HepG2 (cell line): ENCODE data around the gene NFIC. TPM values are rescaled to one million over a fixed set of nuclear protein-coding genes. Genes with fewer than 3 reads are reported as not detected.

ENCODE experiments used
- AGO1 ChIP-seq: fragments of 200-400 bp; formaldehyde crosslinking; IDR thresholded peaks from 2 replicates; pipeline ENCODE4 v1.6.1; 2017; ENCODE audit warnings: mild to moderate bottlenecking, low read depth, low read length, moderate library complexity; ENCODE audit not compliant: poor library complexity, severe bottlenecking
- ARNT2 ChIP-seq: sonication (generic); formaldehyde crosslinking; IDR thresholded peaks from 2 replicates; pipeline ENCODE4 v1.8.0; 2022; ENCODE audit warnings: mild to moderate bottlenecking, low read depth, missing genetic modification reagents, moderate library complexity
- DMAP1 ChIP-seq: IDR thresholded peaks from 2 replicates; pipeline ENCODE4 v1.6.1; 2016
- FOSL2 ChIP-seq: sonication (generic); formaldehyde crosslinking; IDR thresholded peaks from 2 replicates; pipeline ENCODE4 v1.4.0; 2020; ENCODE audit warnings: missing genetic modification reagents
- GABPA ChIP-seq, 2 experiments: IDR thresholded peaks; 2 replicates each; pipeline ENCODE4 v1.6.1; 2011 to 2016; ENCODE audit warnings: low read depth in 2 of 2, low read length in 1 of 2, missing biosample characterization in 1 of 2, missing genetic modification characterization in 1 of 2
- HOXA3 ChIP-seq: sonication (generic); formaldehyde crosslinking; IDR thresholded peaks from 2 replicates; pipeline ENCODE4 v1.5.0; 2020; ENCODE audit warnings: missing genetic modification reagents
- JUN ChIP-seq: sonication (generic); formaldehyde crosslinking; IDR thresholded peaks from 2 replicates; pipeline ENCODE4 v1.4.0; 2020; ENCODE audit warnings: mild to moderate bottlenecking, missing genetic modification reagents
- NFYC ChIP-seq: IDR thresholded peaks from 2 replicates; pipeline ENCODE4 v1.6.1; 2016; ENCODE audit warnings: missing genetic modification reagents, missing compliant biosample characterization
- NONO ChIP-seq, 2 experiments: fragments of 450-650 bp in 1 of 2; sonication (generic) in 1 of 2; formaldehyde crosslinking in 1 of 2; IDR thresholded peaks in 1 of 2; conservative IDR thresholded peaks in 1 of 2; 2 replicates each; pipeline versions ENCODE4 v1.6.1 to v1.8.0; 2017 to 2022; ENCODE audit warnings: mild to moderate bottlenecking in 1 of 2, missing genetic modification reagents in 1 of 2, moderate library complexity in 1 of 2
- PCBP1 ChIP-seq: fragments of 200-400 bp; formaldehyde crosslinking; IDR thresholded peaks from 2 replicates; pipeline ENCODE4 v1.6.1; 2017; ENCODE audit warnings: mild to moderate bottlenecking, low read depth, low read length, borderline replicate concordance
- RARG ChIP-seq: sonication (generic); formaldehyde crosslinking; IDR thresholded peaks from 2 replicates; pipeline ENCODE4 v1.4.0; 2020; ENCODE audit warnings: low read depth, mild to moderate bottlenecking, missing genetic modification reagents
- REPIN1 ChIP-seq: sonication (generic); formaldehyde crosslinking; IDR thresholded peaks from 2 replicates; pipeline ENCODE4 v1.8.0; 2022; ENCODE audit warnings: missing genetic modification reagents, low read depth, mild to moderate bottlenecking, borderline replicate concordance
- RXRA ChIP-seq: sonication (generic); formaldehyde crosslinking; IDR thresholded peaks from 2 replicates; pipeline ENCODE4 v1.5.1; 2020; ENCODE audit warnings: missing genetic modification reagents
- TBX2 ChIP-seq: sonication (generic); formaldehyde crosslinking; IDR thresholded peaks from 2 replicates; pipeline ENCODE4 v1.5.0; 2020; ENCODE audit warnings: missing genetic modification reagents, mild to moderate bottlenecking, borderline replicate concordance
- THAP11 ChIP-seq: IDR thresholded peaks from 2 replicates; pipeline ENCODE4 v1.6.1; 2016; ENCODE audit warnings: missing biosample characterization, missing genetic modification reagents
- XRCC5 ChIP-seq: fragments of 200-400 bp; formaldehyde crosslinking; optimal IDR thresholded peaks from 2 replicates; pipeline ENCODE3; 2017; ENCODE audit warnings: mild to moderate bottlenecking, low read length
- ZBTB2 ChIP-seq: sonication (generic); formaldehyde crosslinking; IDR thresholded peaks from 2 replicates; pipeline ENCODE4 v1.8.0; 2022; ENCODE audit warnings: low read depth, missing genetic modification reagents
- ZFP90 ChIP-seq: sonication (generic); formaldehyde crosslinking; IDR thresholded peaks from 2 replicates; pipeline ENCODE4 v1.8.0; 2022; ENCODE audit warnings: missing genetic modification reagents, mild to moderate bottlenecking, inconsistent platforms, borderline replicate concordance
- ZNF17 ChIP-seq: sonication (generic); formaldehyde crosslinking; IDR thresholded peaks from 2 replicates; pipeline ENCODE4 v1.5.0; 2020; ENCODE audit warnings: mild to moderate bottlenecking, missing genetic modification reagents
- ZNF451 ChIP-seq: sonication (generic); formaldehyde crosslinking; IDR thresholded peaks from 2 replicates; pipeline ENCODE4 v1.5.0; 2020; ENCODE audit warnings: mild to moderate bottlenecking, missing genetic modification reagents
- ZNF646 ChIP-seq: sonication (generic); formaldehyde crosslinking; IDR thresholded peaks from 2 replicates; pipeline ENCODE4 v1.9.0; 2021; ENCODE audit warnings: mild to moderate bottlenecking, missing genetic modification reagents
- polyA plus RNA-seq, 8 experiments: library from polyadenylated mRNA; depleted of rRNA in 3 of 8; stranded (reverse) in 7 of 8; unstranded in 1 of 8; fragments of >200 nt; fragmentation: Illumina TruSeq in 4 of 8; extraction: Trizol in 4 of 8; gene quantifications; 2 replicates each; pipeline versions ENCODE4 v1.2.1 to v1.2.3, GENCODE V29; 2011 to 2016; ENCODE audit warnings: low read depth in 4 of 8, missing spikeins in 1 of 8, mixed read lengths in 1 of 8; ENCODE audit not compliant: insufficient read depth in 1 of 8
- total RNA-seq, 5 experiments: library from RNA; depleted of rRNA; stranded (reverse); fragments of >200 nt; fragmentation: Illumina TruSeq; extraction: Trizol; gene quantifications; 2 replicates each; pipeline ENCODE4 v1.2.3, GENCODE V29; 2016; ENCODE audit warnings: low read depth in 1 of 5

NFIC gene
- total and polyA plus RNA-seq, 2 of the 13 experiments (the other 11 are each of a cell fraction or from before 2014, with no cell fraction given), result 1.3 to 2.5 TPM

DNA sequence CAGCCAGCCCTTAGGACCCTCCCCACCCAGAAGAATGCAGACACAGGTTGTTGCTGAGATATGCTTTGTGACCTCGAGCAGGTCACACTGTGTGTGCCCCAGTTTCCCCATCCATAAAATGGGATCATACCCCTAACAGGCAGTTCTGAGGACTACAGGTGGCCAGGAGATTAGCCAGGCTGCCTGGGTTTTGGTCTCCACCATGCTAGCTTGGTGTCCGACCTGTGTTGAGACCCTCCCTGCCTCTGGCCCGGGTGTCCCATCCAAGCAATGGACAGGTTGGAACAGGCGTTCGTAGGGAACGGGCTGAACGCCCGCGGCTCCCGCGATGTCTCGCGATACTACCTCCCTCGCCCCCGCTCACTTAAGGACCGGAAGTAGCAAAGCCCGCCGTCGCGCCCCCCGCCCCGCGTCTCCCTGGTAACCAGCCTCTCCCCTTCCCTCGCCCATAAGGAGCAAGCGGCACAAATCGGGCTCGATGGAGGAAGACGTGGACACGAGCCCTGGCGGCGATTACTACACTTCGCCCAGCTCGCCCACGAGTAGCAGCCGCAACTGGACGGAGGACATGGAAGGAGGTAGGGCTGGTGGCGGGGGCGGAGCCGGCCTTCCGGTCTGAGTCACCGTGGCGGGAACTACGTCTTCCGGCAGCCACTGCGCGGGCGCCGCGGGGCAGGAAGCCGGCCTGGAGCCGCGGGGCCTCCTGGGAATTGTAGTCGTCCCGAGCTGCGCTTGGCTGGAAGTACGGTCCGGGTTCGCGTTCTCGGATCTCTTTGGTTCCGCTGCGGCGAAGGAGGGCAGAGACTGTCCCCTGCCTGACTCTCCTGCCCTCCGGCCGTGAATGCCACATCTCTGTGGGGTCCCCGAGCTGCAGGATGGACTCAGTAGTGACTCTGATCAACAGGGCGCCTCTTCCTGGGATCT is 68.5 kb downstream of the NFIC start (continued):
- peak; percentile 79 for TF ChIP-seq GABPA (IDR thresholded peaks at IDR 0.05; ENCODE audit: low read depth, low read length)
- TF ChIP-seq GABPA (CRISPR knock-in tag; IDR thresholded peaks at IDR 0.05; ENCODE audit: low read depth), result peak; percentile 91
- TF ChIP-seq RXRA, result peak; percentile 49; the same call in 1 of the 2 replicates
- no peak for TF ChIP-seq ZFP90 (CRISPR knock-in tag)
- no peak for TF ChIP-seq AGO1
- TF ChIP-seq ZNF646 (CRISPR knock-in tag), result no peak
- peak; percentile 37; the same call in 1 of the 2 replicates for TF ChIP-seq DMAP1 (CRISPR knock-in tag)
- TF ChIP-seq REPIN1 (CRISPR knock-in tag), result 0 out of 2 replicates have a peak, but pooled peaks have one; percentile 22
- 0 out of 2 replicates have a peak, but pooled peaks have one; percentile 40 for TF ChIP-seq ZNF451
- TF ChIP-seq THAP11 (CRISPR knock-in tag), result peak; percentile 100
- peak; percentile 43; the same call in 1 of the 2 replicates for TF ChIP-seq HOXA3 (CRISPR knock-in tag)
- no peak for TF ChIP-seq PCBP1
- no peak for TF ChIP-seq ZNF17 (CRISPR knock-in tag)
- peak; percentile 97 for TF ChIP-seq FOSL2 (CRISPR knock-in tag)
- no peak for TF ChIP-seq NONO (IDR thresholded peaks at IDR 0.05)
- TF ChIP-seq NONO (CRISPR knock-in tag; conservative IDR thresholded peaks at IDR 0.05), result peak; percentile 63; the same call in 1 of the 2 replicates
- TF ChIP-seq XRCC5, result peak; percentile 64
- no peak for TF ChIP-seq RARG (CRISPR knock-in tag)
- peak; percentile 59; the same call in 1 of the 2 replicates for TF ChIP-seq TBX2 (CRISPR knock-in tag)
- TF ChIP-seq ARNT2 (CRISPR knock-in tag), result peak; percentile 29; the same call in 1 of the 2 replicates
- TF ChIP-seq ZBTB2 (CRISPR knock-in tag), result 0 out of 2 replicates have a peak, but pooled peaks have one; percentile 28
- TF ChIP-seq JUN (CRISPR knock-in tag), result peak; percentile 51; the same call in 1 of the 2 replicates
- TF ChIP-seq NFYC (CRISPR knock-in tag), result no peak
